ENCODE measurements around the gene NEURL1B. TPM values are rescaled to one million over a fixed set of nuclear protein-coding genes. Genes with fewer than 3 reads are reported as not detected.
"Not testable (repeated sequence)": the region's sequence is repeated elsewhere in the genome, so short reads cannot be mapped to it uniquely, and the experiment has no call there.

NEURL1B gene
- polyA plus RNA-seq, 1 donor (not counting 4 experiments of a cell fraction or from before 2014, with no cell fraction given), result 0.43 TPM

GRCh38 chr5:172599204-172599567, 41.9 kb upstream of the NEURL1B start:
- Histone ChIP-seq H3K27ac (ENCODE audit: control insufficient read depth, insufficient read depth, low read length) (no peak overlapping the region), H3K9me3 (ENCODE audit: control insufficient read depth, low read depth, low read length) (no peaks in the 10 kb centered on the region), H3K27me3 (ENCODE audit: control insufficient read depth, extremely low read depth, insufficient read depth, low read length) (peaks cover 13% of the 10 kb centered on the region), H2AFZ (ENCODE audit: control insufficient read depth, low read length) (no peak overlapping the region), H3K4me2 (ENCODE audit: control insufficient read depth, extremely low read depth, insufficient read depth, low read depth, low read length) (no peak overlapping the region), H3K79me2 (ENCODE audit: control insufficient read depth, insufficient read depth, low read length) (no peaks in the 10 kb centered on the region), H4K20me1 (ENCODE audit: control insufficient read depth, extremely low read depth, insufficient read depth, low read length) (no peaks in the 10 kb centered on the region), H3K36me3 (ENCODE audit: control insufficient read depth in 2 of 2, extremely low read depth in 1 of 2, insufficient read depth in 2 of 2, low read length in 2 of 2) (no peaks in the 10 kb centered on the region), H3K4me1 (ENCODE audit: control insufficient read depth, extremely low read depth, insufficient read depth, low read length) (no peaks in the 10 kb centered on the region), H3K9me1 (ENCODE audit: control insufficient read depth, extremely low read depth, insufficient read depth, low read length) (no peaks in the 10 kb centered on the region), H3K9ac (ENCODE audit: control insufficient read depth, extremely low read depth, insufficient read depth, low read length) (no peak overlapping the region), H3K4me3 (ENCODE audit: control insufficient read depth in 2 of 3, extremely low read depth in 1 of 3, insufficient read depth in 2 of 3, low read depth in 1 of 3, low read length in 3 of 3) (no peak overlapping the region)
- no peak for TF ChIP-seq EZH2 (IDR thresholded peaks at IDR 0.05; ENCODE audit: low read length)
- no peak for TF ChIP-seq CTCF (optimal IDR thresholded peaks at IDR 0.05 in 1 of 3, IDR thresholded peaks at IDR 0.05 in 1 of 3, conservative IDR thresholded peaks at IDR 0.05 in 1 of 3; ENCODE audit: extremely low read depth in 1 of 3, insufficient read depth in 2 of 3, low read length in 3 of 3)
- DNase-seq (ENCODE audit: low read depth, low spot score), result no peak
- dilution Hi-C loops (cut with MboI; ENCODE audit: extremely low pct_ligation_motif_present, low sequenced_read_pairs), result no loop called here
- FAIRE-seq, result no peak

- no peak for TF ChIP-seq CTCF (optimal IDR thresholded peaks at IDR 0.05 in 1 of 3, IDR thresholded peaks at IDR 0.05 in 1 of 3, conservative IDR thresholded peaks at IDR 0.05 in 1 of 3; ENCODE audit: extremely low read depth in 1 of 3, insufficient read depth in 2 of 3, low read length in 3 of 3)
- Histone ChIP-seq H3K27ac (ENCODE audit: control insufficient read depth, insufficient read depth, low read length) (no peak overlapping the region), H4K20me1 (ENCODE audit: control insufficient read depth, extremely low read depth, insufficient read depth, low read length) (no peaks in the 10 kb centered on the region), H3K4me2 (ENCODE audit: control insufficient read depth, extremely low read depth, insufficient read depth, low read depth, low read length) (no peak overlapping the region), H3K9me1 (ENCODE audit: control insufficient read depth, extremely low read depth, insufficient read depth, low read length) (no peaks in the 10 kb centered on the region), H3K9me3 (ENCODE audit: control insufficient read depth, low read depth, low read length) (no peaks in the 10 kb centered on the region), H3K27me3 (ENCODE audit: control insufficient read depth, extremely low read depth, insufficient read depth, low read length) (peaks cover 13% of the 10 kb centered on the region), H3K4me1 (ENCODE audit: control insufficient read depth, extremely low read depth, insufficient read depth, low read length) (no peaks in the 10 kb centered on the region), H3K9ac (ENCODE audit: control insufficient read depth, extremely low read depth, insufficient read depth, low read length) (no peak overlapping the region), H3K36me3 (ENCODE audit: control insufficient read depth in 2 of 2, extremely low read depth in 1 of 2, insufficient read depth in 2 of 2, low read length in 2 of 2) (no peaks in the 10 kb centered on the region), H2AFZ (ENCODE audit: control insufficient read depth, low read length) (no peak overlapping the region), H3K4me3 (ENCODE audit: control insufficient read depth in 2 of 3, extremely low read depth in 1 of 3, insufficient read depth in 2 of 3, low read depth in 1 of 3, low read length in 3 of 3) (no peak overlapping the region), H3K79me2 (ENCODE audit: control insufficient read depth, insufficient read depth, low read length) (no peaks in the 10 kb centered on the region)
- FAIRE-seq (no peak), DNase-seq (ENCODE audit: low read depth, low spot score) (no peak)
- dilution Hi-C loops (cut with MboI; ENCODE audit: extremely low pct_ligation_motif_present, low sequenced_read_pairs), result no loop called here
These were observed 40.5 kb upstream of the NEURL1B start for GRCh38 chr5:172600571-172600970.

- H4K20me1 ChIP-seq (ENCODE audit: control insufficient read depth, extremely low read depth, insufficient read depth, low read length); H3K27ac ChIP-seq (ENCODE audit: control insufficient read depth, insufficient read depth, low read length); FAIRE-seq; H3K36me3 ChIP-seq (ENCODE audit: control insufficient read depth in 2 of 2, extremely low read depth in 1 of 2, insufficient read depth in 2 of 2, low read length in 2 of 2); H3K4me3 ChIP-seq (ENCODE audit: control insufficient read depth in 2 of 3, extremely low read depth in 1 of 3, insufficient read depth in 2 of 3, low read depth in 1 of 3, low read length in 3 of 3); H3K9me1 ChIP-seq (ENCODE audit: control insufficient read depth, extremely low read depth, insufficient read depth, low read length); dilution Hi-C loops (cut with MboI; ENCODE audit: extremely low pct_ligation_motif_present, low sequenced_read_pairs); H3K4me2 ChIP-seq (ENCODE audit: control insufficient read depth, extremely low read depth, insufficient read depth, low read depth, low read length); H3K79me2 ChIP-seq (ENCODE audit: control insufficient read depth, insufficient read depth, low read length); H3K27me3 ChIP-seq (ENCODE audit: control insufficient read depth, extremely low read depth, insufficient read depth, low read length); DNase-seq (ENCODE audit: low read depth, low spot score); H3K9ac ChIP-seq (ENCODE audit: control insufficient read depth, extremely low read depth, insufficient read depth, low read length); H3K4me1 ChIP-seq (ENCODE audit: control insufficient read depth, extremely low read depth, insufficient read depth, low read length); H3K9me3 ChIP-seq (ENCODE audit: control insufficient read depth, low read depth, low read length); H2AFZ ChIP-seq (ENCODE audit: control insufficient read depth, low read length): not testable (repeated sequence)
These were observed 39.5 kb upstream of the NEURL1B start for GRCh38 chr5:172601576-172601975.

All from keratinocyte (primary cell).